OCI-LY7 (cell line): Measurements from ENCODE around the gene TTC6. TPM values are rescaled to one million over a fixed set of nuclear protein-coding genes. Genes with fewer than 3 reads are reported as not detected.

Source experiments
- Bru-seq: library from RNA; stranded (reverse); fragments of 400-500 nt; gene quantifications from one replicate; lab custom pipeline; 2021; lab: Mats Ljungman, UMichigan
- BruChase-seq, 2 experiments: library from RNA; stranded (reverse); fragments of 400-500 nt; gene quantifications; one replicate each; lab custom pipeline; 2021; lab: Mats Ljungman, UMichigan
- BruUV-seq: library from RNA; stranded (reverse); fragments of 400-500 nt; replicated peaks from 2 replicates; lab custom pipeline; 2021; lab: Mats Ljungman, UMichigan
- CTCF ChIA-PET: fragments of 300-600 bp; sonication (Branson Sonifier 250); formaldehyde crosslinking; loops from one replicate; lab custom pipeline; 2022; ENCODE audit warnings: antibody characterized with exemption; ENCODE audit not compliant: unreplicated experiment; lab: Charles Lee
- POLR2A ChIA-PET: fragments of 300-600 bp; sonication (Branson Sonifier 250); formaldehyde crosslinking; loops from one replicate; lab custom pipeline; 2022; ENCODE audit warnings: antibody characterized with exemption; lab: Charles Lee
- DNase-seq: peaks from one replicate; pipeline ENCODE4 v3.0.0-alpha.2; 2015; ENCODE audit warnings: low spot score
- H2AFZ ChIP-seq: fragments of 200-600 bp; sonication (generic), shearing (Covaris generic); 2 replicates; pipeline ENCODE4 v1.6.1; 2014; ENCODE audit warnings: mild to moderate bottlenecking, antibody characterized with exemption, low read length, moderate library complexity
- H3K27ac ChIP-seq: fragments of 200-600 bp; sonication (generic); 2 replicates; pipeline ENCODE4 v1.5.1; 2014; ENCODE audit warnings: mixed run types, low read depth, mild to moderate bottlenecking, moderate library complexity, low read length, inconsistent platforms; ENCODE audit not compliant: poor library complexity, severe bottlenecking
- H3K36me3 ChIP-seq: fragments of 200-600 bp; sonication (generic); 2 replicates; pipeline ENCODE4 v1.6.1; 2014; ENCODE audit warnings: mild to moderate bottlenecking, antibody characterized with exemption, low read length, moderate library complexity, mixed read lengths; ENCODE audit not compliant: insufficient read depth
- H3K4me1 ChIP-seq: fragments of 200-600 bp; sonication (generic); 2 replicates; pipeline ENCODE4 v1.5.1; 2014; ENCODE audit warnings: mild to moderate bottlenecking, low read length; ENCODE audit not compliant: insufficient read depth, poor library complexity, severe bottlenecking
- H3K4me2 ChIP-seq: fragments of 200-600 bp; sonication (generic); 2 replicates; pipeline ENCODE4 v1.6.1; 2014; ENCODE audit warnings: mild to moderate bottlenecking, low read length
- H3K4me3 ChIP-seq: fragments of 200-600 bp; sonication (generic); 2 replicates; pipeline ENCODE4 v1.5.1; 2014; ENCODE audit warnings: mild to moderate bottlenecking, low read depth, low read length; ENCODE audit not compliant: poor library complexity, severe bottlenecking
- H3K79me2 ChIP-seq: fragments of 200-600 bp; sonication (generic); 2 replicates; pipeline ENCODE4 v1.6.1; 2016; ENCODE audit warnings: low read depth, mild to moderate bottlenecking, low read length, moderate library complexity, mixed read lengths; ENCODE audit not compliant: insufficient read depth
- H3K9me2 ChIP-seq: fragments of 200-600 bp; sonication (generic); 2 replicates; pipeline ENCODE4 v1.6.1; 2016; ENCODE audit warnings: mild to moderate bottlenecking, low read length, mixed read lengths; ENCODE audit not compliant: insufficient read depth
- H3K9me3 ChIP-seq: fragments of 200-600 bp; sonication (generic); 2 replicates; pipeline ENCODE4 v1.6.1; 2014; ENCODE audit warnings: mild to moderate bottlenecking, mixed run types, low read length, mixed read lengths
- H4K20me1 ChIP-seq: fragments of 200-600 bp; sonication (generic); 2 replicates; pipeline ENCODE4 v1.6.1; 2014; ENCODE audit warnings: mild to moderate bottlenecking, antibody characterized with exemption, low read length, moderate library complexity, mixed read lengths; ENCODE audit not compliant: insufficient read depth
- CTCF ChIP-seq: fragments of 200-600 bp; sonication (generic); conservative IDR thresholded peaks from 2 replicates; pipeline ENCODE4 v1.5.1; 2014; ENCODE audit warnings: mild to moderate bottlenecking, antibody characterized with exemption, low read length, moderate library complexity, mixed read lengths
- EZH2phosphoT487 ChIP-seq: fragments of 200-600 bp; sonication (generic); IDR thresholded peaks from 2 replicates; pipeline ENCODE4 v1.6.1; 2018; ENCODE audit warnings: low read depth, borderline replicate concordance, mild to moderate bottlenecking, mixed run types, antibody characterized with exemption, low read length, moderate library complexity, mixed read lengths
- intact Hi-C: fragments of 100-400 bp; cut with micrococcal nuclease; formaldehyde crosslinking; loops from one replicate; pipeline ENCODE4 v1.10.0; 2022; ENCODE audit not compliant: unreplicated experiment
- long read RNA-seq: library from polyadenylated mRNA; stranded (forward); transcript quantifications from one replicate; pipeline ENCODE4 v2.0.0, GENCODE V29; 2022
- total RNA-seq, 2 experiments: library from RNA; depleted of rRNA in 1 of 2; stranded (reverse); fragments of >200 nt in 1 of 2; shearing (Covaris generic) in 1 of 2; gene quantifications; 2 replicates each; pipeline ENCODE4 v1.2.3, GENCODE V29; 2014 to 2022

Gene TTC6
- total RNA-seq (2014; rRNA removed; shearing (Covaris generic)) (not detected in 2 replicates), total RNA-seq (2022) (not detected in 2 replicates), Bru-seq, nascent RNA (percentile 4 among the genes with signal in this experiment), BruChase-seq, experiment 1, labeled RNA remaining after a 6-hour chase (not detected), BruChase-seq, experiment 2, labeled RNA remaining after a 2-hour chase (percentile 4 among the genes with signal in this experiment)
- long read RNA-seq: 0 reads

GRCh38 chr14:37594971-37595808 is at the start of gene TTC6, which contains the start of gene FOXA1:
Gene TTC6, plus strand, starts transcription at chr14:37595629. Its CDS starts 26,436 bp downstream, at chr14:37622065.
Gene FOXA1, minus strand, starts transcription at chr14:37595249. Its CDS starts 277 bp downstream, at chr14:37594972.
- no peaks in the 10 kb centered on the region for H3K36me3 ChIP-seq
- TF ChIP-seq EZH2phosphoT487 (no peak), CTCF (no peak)
- no peak within 1 kb of the TSS for H3K4me3 ChIP-seq
- no peaks in the 10 kb centered on the region for H3K4me1 ChIP-seq
- ChIA-PET CTCF (no interaction called here), POLR2A (no interaction called here)
- no peaks in the 10 kb centered on the region for H3K9me2 ChIP-seq
- no peaks in the 10 kb centered on the region for H3K79me2 ChIP-seq
- H3K27ac ChIP-seq: no peak within 1 kb of the TSS
- H3K9me3 ChIP-seq: 0 out of 2 replicates have a peak, but pooled peaks cover 4% of the 10 kb centered on the region
- H3K4me2 ChIP-seq: no peak within 1 kb of the TSS
- intact Hi-C loops: no loop called here
- no peaks in the 10 kb centered on the region for H4K20me1 ChIP-seq
- BruUV-seq: no TSS peak
- H2AFZ ChIP-seq: no peak within 1 kb of the TSS
- no peak for DNase-seq

DNA sequence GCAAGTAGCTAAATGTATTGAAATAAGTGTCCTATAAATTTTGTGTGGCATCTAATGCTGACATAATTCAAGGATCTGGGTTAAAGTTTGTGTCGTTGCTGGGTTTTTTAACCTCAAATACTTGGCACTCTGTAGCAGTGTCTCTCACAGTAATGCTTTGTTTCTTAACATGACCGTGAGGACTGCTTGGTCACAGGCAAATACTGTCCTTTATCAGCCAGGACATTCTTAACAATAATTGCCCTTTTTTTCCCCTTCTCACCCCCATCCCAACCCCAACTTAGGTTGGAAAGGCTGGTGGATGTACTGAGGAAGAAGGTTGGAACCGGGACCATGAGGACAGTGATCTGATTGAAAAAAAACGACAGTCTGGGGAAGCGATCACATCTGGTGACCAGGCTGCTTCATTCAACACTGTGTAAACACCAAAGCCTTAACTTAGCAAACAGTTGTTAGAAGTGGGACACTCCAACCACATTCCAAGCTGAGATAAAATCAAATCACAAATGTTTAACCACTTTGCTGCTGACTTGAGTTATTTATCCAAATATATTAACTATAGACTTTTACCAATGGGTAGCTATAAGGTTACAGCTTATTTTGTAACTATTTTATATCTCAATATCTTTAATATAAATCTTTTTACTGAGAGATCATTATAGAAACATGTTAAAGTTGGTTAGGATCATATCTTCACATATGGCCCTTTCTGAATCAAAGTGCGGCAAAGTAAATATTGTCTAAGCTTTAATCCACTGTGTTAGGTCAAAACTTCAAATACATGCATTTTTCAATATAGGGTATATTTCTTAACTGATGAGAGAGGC is 48.6 kb upstream of the TTC6 start:
- H2AFZ ChIP-seq: no peak overlapping the region
- no peaks in the 10 kb centered on the region for H3K79me2 ChIP-seq
- no peaks in the 10 kb centered on the region for H3K9me2 ChIP-seq
- no peak overlapping the region for H3K27ac ChIP-seq
- TF ChIP-seq CTCF: no peak
- TF ChIP-seq EZH2phosphoT487: no peak
- H3K4me1 ChIP-seq: no peaks in the 10 kb centered on the region
- H3K9me3 ChIP-seq: no peaks in the 10 kb centered on the region
- intact Hi-C loops: no loop called here
- no peak overlapping the region for H3K4me2 ChIP-seq
- POLR2A ChIA-PET: no interaction called here
- CTCF ChIA-PET: no interaction called here
- DNase-seq: no peak
- H3K36me3 ChIP-seq: no peaks in the 10 kb centered on the region
- H4K20me1 ChIP-seq: no peaks in the 10 kb centered on the region
- no peak overlapping the region for H3K4me3 ChIP-seq
- no TSS peak for BruUV-seq
